Activated CD8-positive, alpha-beta memory T cell treated with anti-CD3 and anti-CD28 coated beads, Interleukin-2, amount 50 U/mL, for 24 hours (primary cell): ENCODE measurements around the gene C6orf120.

Source experiments
- DNase-seq: peaks from one replicate; pipeline ENCODE4 v3.0.0-alpha.2; 2020; ENCODE audit errors: extremely low read depth

The C6orf120 gene

DNA sequence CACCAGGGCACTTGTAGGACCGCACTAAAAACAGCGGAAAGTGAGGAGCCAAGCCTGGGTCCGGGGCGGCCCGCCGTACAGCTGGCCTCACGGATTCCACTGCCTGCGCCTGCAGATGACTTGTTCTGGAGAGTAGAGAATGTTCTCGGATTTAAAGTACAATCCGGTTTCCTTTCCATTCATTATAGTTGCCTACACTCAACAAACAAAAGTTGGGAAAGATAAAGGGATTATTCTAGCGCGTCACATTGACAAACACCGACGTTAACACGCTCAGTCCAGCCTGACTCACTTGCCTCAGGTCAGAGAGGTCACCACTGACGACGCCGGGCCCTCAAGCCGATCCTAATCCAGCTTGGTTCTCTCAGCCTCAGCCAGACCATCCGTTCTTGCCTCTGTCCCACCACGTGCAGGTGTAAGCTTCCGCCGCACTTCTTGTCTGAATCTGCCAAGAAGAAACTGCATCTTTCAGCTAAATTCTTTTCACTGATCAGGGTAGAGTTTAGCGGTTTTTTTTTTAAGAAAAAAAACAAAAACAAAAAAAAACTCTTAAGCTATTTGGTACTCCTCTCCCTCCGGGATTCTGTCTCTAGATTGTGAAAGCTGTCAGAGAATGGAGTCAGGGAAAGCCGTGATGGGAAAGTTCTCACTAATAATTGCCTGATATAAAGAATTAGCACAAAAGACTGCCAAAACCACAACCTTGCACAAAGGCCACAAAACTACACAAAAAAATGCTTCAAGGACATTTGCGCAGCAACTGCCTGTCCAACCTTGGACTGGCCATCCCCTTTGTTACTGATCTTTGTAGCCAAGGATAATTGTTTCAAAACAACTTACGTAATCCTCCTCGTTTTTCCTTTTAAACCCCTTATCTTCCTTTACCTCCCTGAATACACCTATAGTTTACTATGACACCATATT, 23.5 kb downstream of the C6orf120 start:
- no peak for DNase-seq

- DNase-seq = no peak
These were observed 24.1 kb downstream of the C6orf120 start for GRCh38 chr6:169726049-169726400.

DNA sequence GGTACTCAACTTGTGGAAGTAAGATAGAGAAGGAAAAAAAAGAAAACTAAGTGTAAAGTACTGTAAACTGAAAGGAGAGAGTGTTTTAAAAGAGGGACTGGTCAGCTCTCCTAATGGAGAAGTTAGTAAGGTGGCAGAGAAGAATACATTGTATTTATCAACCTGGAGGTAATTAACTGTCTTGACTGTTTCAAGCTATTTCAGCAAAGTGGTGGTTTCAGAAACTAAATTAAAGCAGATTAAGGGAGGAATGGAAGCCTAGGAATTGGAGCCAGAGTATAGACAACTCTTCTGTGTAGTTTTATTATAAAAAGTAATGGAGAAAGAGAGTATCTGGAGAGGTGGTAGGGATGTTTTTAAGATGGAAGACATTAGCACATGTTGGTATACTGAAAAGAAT, 25.0 kb downstream of the C6orf120 start:
- no peak for DNase-seq

- DNase-seq = no peak
These were observed 28.0 kb downstream of the C6orf120 start for GRCh38 chr6:169729961-169730360.

DNA sequence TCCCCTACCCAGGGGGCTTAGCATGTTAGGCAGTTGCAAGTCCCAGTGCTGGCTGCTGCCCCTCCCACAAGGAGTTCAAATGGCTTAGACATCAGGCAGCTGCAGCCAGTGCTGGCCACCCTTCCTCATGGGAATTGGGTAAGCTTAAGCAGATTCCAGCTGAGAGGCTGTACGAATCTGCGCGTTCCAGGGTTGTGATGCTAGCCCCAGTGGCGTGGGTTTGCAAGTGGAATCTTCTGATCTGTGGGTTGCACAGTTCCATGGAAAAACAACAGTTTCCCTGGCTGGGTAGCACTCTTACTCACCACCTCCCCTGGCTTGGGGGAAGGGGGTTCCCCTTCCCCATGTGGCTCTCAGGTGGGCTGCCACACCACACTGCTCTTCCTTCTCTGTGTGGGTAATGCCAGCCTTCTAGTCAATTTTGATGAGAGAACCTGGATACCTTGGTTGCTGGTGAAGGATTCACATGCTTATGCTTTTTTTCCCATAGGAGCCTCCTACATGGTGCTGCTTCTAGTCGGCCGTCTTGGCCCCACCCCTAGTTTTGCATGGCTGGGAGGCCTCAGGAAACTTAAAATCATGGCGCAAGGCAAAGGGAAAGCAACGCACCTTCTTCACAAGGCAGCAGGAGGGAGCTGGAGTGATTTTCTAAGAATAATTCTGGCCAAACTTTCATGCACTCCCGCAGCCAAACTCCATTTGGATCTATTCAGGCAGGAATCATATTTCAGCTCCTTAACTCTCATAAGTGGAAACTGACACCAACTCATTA, 36.5 kb downstream of the C6orf120 start:
- no peak for DNase-seq

DNA sequence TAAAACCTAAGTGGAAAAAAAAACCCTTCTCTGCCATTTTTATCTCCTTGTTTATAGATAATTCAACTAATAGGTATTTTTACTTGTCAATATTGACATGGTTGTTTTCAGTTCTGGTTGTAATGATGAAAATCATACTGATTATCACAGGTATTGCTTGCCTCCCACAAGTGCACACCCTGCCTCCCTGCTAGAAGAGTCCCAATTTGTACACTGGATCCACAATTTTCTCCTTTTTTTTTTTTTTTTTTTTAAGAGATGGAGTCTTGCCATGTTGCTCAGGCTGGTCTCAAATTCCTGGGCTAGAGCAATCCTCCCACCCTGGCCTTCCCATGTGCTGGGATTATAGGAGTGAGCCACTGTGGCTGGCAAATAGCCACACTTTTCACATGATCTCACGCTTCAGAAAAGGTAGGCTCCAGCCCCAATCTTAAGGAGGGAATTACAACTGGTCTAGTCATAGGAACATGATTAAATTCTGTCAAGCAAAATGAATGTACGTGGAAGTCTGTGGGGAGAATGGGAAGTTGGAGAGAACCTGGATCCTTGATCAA, 37.1 kb downstream of the C6orf120 start:
- DNase-seq = no peak

DNA sequence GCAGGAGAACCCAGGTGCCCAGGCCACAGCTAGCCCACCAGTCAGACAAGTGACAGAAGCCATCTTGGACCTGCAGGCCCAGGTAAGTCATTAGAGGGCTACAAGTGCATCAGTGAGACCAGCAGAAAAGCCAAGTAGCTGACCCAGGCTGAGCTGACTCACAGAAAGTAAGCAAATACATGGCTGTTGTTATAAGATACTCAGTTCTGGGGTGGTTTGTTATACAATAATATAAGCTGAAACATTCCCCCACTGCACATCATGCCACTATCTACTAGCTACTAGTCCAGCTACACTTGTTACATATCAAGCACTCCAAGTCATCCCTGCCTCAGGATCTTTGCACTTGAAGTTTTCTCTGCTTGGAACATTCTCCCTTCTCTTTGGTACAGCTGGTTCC, 39.4 kb downstream of the C6orf120 start:
- no peak for DNase-seq

- no peak for DNase-seq
These were observed 43.5 kb downstream of the C6orf120 start for GRCh38 chr6:169745405-169745804.

GRCh38 chr6:169746556-169746955, 44.6 kb downstream of the C6orf120 start:
- no peak for DNase-seq

DNA sequence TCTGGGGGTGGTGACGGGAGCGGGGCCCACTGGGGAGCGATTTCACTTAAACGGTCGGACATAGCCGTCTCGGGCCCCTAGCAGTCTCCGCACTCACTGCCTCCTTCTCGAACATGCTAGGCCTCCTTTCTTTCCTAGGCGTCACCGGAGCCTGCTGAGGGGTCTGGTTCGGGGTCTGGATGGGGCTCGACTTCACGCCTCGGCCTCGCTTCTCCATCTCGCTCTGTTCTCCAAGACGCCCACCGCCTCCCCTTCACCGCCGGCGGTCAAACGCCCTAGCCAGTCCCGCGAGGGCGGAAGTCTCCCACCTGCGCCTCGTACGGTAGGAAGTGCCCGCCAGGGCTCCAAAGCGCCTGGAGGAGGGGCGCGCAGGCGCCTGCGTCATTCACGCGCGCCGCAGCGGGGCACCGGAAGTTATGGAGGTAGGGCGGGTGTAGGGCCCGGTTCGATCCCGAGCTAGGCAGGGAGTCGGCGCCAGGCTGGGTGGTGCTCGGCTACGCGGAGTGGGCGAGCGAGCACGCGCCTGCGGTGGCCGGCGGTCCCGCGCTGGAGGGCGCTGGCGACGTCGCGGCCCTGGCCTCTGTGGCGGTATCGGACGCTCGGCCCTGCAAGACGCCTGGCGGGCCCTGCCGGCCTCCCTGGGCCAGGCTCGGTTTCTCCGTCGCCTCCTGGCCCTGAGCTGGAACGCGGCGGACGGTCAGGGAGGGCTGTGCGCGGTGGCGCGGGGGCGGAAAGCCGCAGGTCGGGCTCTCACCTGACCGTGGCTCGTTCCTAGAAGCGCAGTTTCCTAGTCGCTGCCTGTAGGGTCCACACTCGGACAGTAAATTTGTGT, 49.5 kb downstream of the C6orf120 start, which contains the start of the genes DYNLT2 and ERMARD:
Gene DYNLT2, minus strand, starts transcription at position 331 of the 832 bp plus-strand sequence. Its CDS starts 114 bp downstream, at position 217.
Gene ERMARD, plus strand, starts transcription at position 381 of the 832 bp plus-strand sequence. Its CDS starts 36 bp downstream, at position 417.
- DNase-seq = peak; percentile 82

DNA sequence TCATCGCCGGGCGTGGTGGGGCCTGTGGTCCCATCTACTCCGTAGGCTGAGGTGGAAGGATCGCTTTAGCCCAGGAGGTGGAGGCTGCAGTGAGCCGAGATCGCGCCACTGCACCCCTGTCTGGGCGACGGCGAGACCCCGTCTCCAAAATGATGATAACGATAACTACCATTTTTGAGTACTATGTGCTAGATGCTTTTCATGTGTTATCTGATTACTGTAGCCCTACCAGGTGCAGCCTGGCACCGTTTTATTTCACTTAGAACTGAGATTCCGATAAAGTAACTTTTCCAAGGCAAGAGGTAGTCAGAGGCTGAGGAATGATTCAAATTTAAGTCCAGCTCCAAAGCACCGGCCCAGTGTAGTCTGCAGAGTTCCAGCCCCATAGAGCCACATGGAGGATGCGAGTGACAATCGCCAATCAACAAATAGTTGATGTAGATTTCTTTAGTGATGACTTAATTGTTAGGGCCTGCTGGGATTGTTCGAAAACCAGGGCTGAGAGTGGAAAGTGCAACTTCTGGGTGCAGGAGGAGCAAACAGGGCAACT, 50.2 kb downstream of the C6orf120 start:
- no peak for DNase-seq
